Measurements from ENCODE around the gene LOXL1. TPM values are rescaled to one million over a fixed set of nuclear protein-coding genes. Genes with fewer than 3 reads are reported as not detected.
A peak's percentile ranks its signal among the peaks of the same experiment; 100 is the strongest.

The LOXL1 gene
- total and polyA plus RNA-seq, 10 of the 15 experiments (the other 5 are each of a cell fraction or from before 2014, with no cell fraction given) = 0.07 to 0.15 TPM; not detected in 8

DNA sequence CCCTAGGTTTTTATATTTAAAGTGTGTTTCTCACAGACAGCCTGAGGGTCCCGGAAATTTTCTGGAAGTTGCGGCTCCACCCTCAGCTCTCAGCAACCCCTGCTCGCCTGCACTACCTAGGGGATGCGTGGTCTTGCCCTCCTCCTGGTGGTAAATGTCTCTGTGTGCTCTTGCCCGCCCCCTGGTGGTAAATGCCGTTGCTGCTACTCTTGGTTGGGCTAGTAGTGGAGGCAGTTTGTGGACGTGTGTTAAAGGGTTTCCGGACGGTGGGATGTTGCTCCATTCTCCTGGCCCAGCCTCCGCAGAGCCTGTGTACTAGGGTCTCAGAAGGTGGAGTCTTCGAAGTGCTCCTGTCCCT lies 38.5 kb downstream of the LOXL1 start (continued):
- no peak for TF ChIP-seq RELB (IDR thresholded peaks at IDR 0.05; ENCODE audit: low read depth)
- peak; percentile 47; the same call in 1 of the 2 replicates for TF ChIP-seq IRF4 (IDR thresholded peaks at IDR 0.05; ENCODE audit: low read depth, low read length)
- TF ChIP-seq SP1 (IDR thresholded peaks at IDR 0.05; ENCODE audit: low read depth, low read length) = no peak
- TF ChIP-seq ZNF217 (IDR thresholded peaks at IDR 0.05) = no peak
- TF ChIP-seq HDGF (IDR thresholded peaks at IDR 0.05) = no peak
- TF ChIP-seq BHLHE40 (IDR thresholded peaks at IDR 0.05; ENCODE audit: borderline replicate concordance in 1 of 2, low read depth in 2 of 2, low read length in 1 of 2) = no peak
- TF ChIP-seq, protein P1, sequence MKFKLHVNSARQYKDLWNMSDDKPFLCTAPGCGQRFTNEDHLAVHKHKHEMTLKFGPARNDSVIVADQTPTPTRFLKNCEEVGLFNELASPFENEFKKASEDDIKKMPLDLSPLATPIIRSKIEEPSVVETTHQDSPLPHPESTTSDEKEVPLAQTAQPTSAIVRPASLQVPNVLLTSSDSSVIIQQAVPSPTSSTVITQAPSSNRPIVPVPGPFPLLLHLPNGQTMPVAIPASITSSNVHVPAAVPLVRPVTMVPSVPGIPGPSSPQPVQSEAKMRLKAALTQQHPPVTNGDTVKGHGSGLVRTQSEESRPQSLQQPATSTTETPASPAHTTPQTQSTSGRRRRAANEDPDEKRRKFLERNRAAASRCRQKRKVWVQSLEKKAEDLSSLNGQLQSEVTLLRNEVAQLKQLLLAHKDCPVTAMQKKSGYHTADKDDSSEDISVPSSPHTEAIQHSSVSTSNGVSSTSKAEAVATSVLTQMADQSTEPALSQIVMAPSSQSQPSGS (IDR thresholded peaks at IDR 0.05; ENCODE audit: low read length) = no peak
- TF ChIP-seq GABPA (IDR thresholded peaks at IDR 0.05; ENCODE audit: low read depth) = no peak
- TF ChIP-seq, protein P2, sequence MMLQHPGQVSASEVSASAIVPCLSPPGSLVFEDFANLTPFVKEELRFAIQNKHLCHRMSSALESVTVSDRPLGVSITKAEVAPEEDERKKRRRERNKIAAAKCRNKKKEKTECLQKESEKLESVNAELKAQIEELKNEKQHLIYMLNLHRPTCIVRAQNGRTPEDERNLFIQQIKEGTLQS (IDR thresholded peaks at IDR 0.05; ENCODE audit: borderline replicate concordance, extremely low read depth, low read depth, low read length) = no peak
- TF ChIP-seq, protein P3, sequence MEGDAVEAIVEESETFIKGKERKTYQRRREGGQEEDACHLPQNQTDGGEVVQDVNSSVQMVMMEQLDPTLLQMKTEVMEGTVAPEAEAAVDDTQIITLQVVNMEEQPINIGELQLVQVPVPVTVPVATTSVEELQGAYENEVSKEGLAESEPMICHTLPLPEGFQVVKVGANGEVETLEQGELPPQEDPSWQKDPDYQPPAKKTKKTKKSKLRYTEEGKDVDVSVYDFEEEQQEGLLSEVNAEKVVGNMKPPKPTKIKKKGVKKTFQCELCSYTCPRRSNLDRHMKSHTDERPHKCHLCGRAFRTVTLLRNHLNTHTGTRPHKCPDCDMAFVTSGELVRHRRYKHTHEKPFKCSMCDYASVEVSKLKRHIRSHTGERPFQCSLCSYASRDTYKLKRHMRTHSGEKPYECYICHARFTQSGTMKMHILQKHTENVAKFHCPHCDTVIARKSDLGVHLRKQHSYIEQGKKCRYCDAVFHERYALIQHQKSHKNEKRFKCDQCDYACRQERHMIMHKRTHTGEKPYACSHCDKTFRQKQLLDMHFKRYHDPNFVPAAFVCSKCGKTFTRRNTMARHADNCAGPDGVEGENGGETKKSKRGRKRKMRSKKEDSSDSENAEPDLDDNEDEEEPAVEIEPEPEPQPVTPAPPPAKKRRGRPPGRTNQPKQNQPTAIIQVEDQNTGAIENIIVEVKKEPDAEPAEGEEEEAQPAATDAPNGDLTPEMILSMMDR (IDR thresholded peaks at IDR 0.05 in 2 of 3, conservative IDR thresholded peaks at IDR 0.05 in 1 of 3; ENCODE audit: control insufficient read depth in 2 of 3, extremely low read depth in 1 of 3, insufficient read depth in 1 of 3, low read depth in 3 of 3, low read length in 3 of 3) = peak; percentile 90 to 97 (median 96)
- no peak for TF ChIP-seq SMAD5 (IDR thresholded peaks at IDR 0.05; ENCODE audit: low read depth)
- TF ChIP-seq NBN (IDR thresholded peaks at IDR 0.05) = peak; percentile 61
- TF ChIP-seq GATAD2B (conservative IDR thresholded peaks at IDR 0.05; ENCODE audit: low read depth) = no peak
- no peak for TF ChIP-seq ZSCAN29 (IDR thresholded peaks at IDR 0.05)
- TF ChIP-seq MYC (IDR thresholded peaks at IDR 0.05; ENCODE audit: insufficient read depth, insufficient read length, insufficient replicate concordance, low read length, severe bottlenecking) = no peak
- no peak for TF ChIP-seq CBX3 (IDR thresholded peaks at IDR 0.05; ENCODE audit: borderline replicate concordance, low read depth)
- TF ChIP-seq CREB1 (IDR thresholded peaks at IDR 0.05; ENCODE audit: low read depth) = no peak
- TF ChIP-seq NKRF (conservative IDR thresholded peaks at IDR 0.05) = no peak
- no peak for TF ChIP-seq ZBED1 (IDR thresholded peaks at IDR 0.05; ENCODE audit: borderline replicate concordance)
- 0 out of 2 replicates have a peak, but pooled peaks have one; percentile 32 for TF ChIP-seq RB1 (IDR thresholded peaks at IDR 0.05; ENCODE audit: borderline replicate concordance)
- TF ChIP-seq POLR2AphosphoS2 (IDR thresholded peaks at IDR 0.05; ENCODE audit: low read depth, low read length) = no peak
- TF ChIP-seq SMARCA5 (IDR thresholded peaks at IDR 0.05) = no peak
- TF ChIP-seq NFYA (IDR thresholded peaks at IDR 0.05; ENCODE audit: borderline replicate concordance, low read depth, low read length) = no peak
- TF ChIP-seq STAT1 (conservative IDR thresholded peaks at IDR 0.05) = no peak
